OCI-LY3 (cell line): ENCODE measurements around the gene GSC2.

Source experiments
- EZH2phosphoT487 ChIP-seq: fragments of 200-600 bp; shearing (Covaris generic); IDR thresholded peaks from 2 replicates; pipeline ENCODE4 v1.6.1; 2018; ENCODE audit warnings: antibody characterized with exemption, mixed run types, low read depth
- TF ChIP-seq, protein P1 (sequence below): fragments of 200-600, 300-600 bp; sonication (generic); IDR thresholded peaks from 2 replicates; pipeline ENCODE4 v1.5.1; 2014; ENCODE audit warnings: antibody characterized with exemption, low read length, low read depth

DNA sequence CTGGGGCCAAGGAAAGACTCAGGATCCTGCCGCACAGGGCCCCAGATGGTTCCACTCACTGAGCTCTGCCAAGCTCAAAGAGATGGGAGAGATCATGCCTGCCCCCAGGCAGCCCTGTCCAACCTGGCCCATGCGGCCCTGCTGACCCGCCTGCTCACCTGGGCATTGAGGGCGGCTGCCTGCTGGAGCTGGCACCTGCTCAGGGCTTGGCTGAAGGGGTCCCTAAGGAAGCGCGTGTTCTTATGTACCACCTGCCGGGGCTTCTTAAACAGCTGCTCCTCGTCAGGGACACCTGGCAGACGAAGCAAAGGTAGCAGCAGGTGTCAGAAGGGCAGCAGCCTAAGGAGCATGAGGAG lies 11.1 kb downstream of the GSC2 start:
- TF ChIP-seq, protein P1, sequence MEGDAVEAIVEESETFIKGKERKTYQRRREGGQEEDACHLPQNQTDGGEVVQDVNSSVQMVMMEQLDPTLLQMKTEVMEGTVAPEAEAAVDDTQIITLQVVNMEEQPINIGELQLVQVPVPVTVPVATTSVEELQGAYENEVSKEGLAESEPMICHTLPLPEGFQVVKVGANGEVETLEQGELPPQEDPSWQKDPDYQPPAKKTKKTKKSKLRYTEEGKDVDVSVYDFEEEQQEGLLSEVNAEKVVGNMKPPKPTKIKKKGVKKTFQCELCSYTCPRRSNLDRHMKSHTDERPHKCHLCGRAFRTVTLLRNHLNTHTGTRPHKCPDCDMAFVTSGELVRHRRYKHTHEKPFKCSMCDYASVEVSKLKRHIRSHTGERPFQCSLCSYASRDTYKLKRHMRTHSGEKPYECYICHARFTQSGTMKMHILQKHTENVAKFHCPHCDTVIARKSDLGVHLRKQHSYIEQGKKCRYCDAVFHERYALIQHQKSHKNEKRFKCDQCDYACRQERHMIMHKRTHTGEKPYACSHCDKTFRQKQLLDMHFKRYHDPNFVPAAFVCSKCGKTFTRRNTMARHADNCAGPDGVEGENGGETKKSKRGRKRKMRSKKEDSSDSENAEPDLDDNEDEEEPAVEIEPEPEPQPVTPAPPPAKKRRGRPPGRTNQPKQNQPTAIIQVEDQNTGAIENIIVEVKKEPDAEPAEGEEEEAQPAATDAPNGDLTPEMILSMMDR = no peak
- TF ChIP-seq EZH2phosphoT487 = no peak
